G401 (cell line): ENCODE results near the gene CTRB1. TPM values are rescaled to one million over a fixed set of nuclear protein-coding genes. Genes with fewer than 3 reads are reported as not detected.
"Not testable (repeated sequence)": the region's sequence is repeated elsewhere in the genome, so short reads cannot be mapped to it uniquely, and the experiment has no call there.

ENCODE experiments used
- DNase-seq: peaks from one replicate; pipeline ENCODE4 v3.0.0-alpha.2; 2015; ENCODE audit warnings: low spot score
- in situ Hi-C: cut with HindIII; loops from 2 replicates; pipeline ENCODE4 v1.10.0; 2016; ENCODE audit warnings: low sequenced_read_pairs, mixed read lengths
- total RNA-seq: library from RNA; depleted of rRNA; stranded (reverse); fragments of >200 nt; shearing (Covaris generic); gene quantifications from 2 replicates; pipeline ENCODE4 v1.2.3, GENCODE V29; 2014; rRNA removed

The CTRB1 gene
- total RNA-seq, 1 experiment from 2014 or later: not detected

DNA sequence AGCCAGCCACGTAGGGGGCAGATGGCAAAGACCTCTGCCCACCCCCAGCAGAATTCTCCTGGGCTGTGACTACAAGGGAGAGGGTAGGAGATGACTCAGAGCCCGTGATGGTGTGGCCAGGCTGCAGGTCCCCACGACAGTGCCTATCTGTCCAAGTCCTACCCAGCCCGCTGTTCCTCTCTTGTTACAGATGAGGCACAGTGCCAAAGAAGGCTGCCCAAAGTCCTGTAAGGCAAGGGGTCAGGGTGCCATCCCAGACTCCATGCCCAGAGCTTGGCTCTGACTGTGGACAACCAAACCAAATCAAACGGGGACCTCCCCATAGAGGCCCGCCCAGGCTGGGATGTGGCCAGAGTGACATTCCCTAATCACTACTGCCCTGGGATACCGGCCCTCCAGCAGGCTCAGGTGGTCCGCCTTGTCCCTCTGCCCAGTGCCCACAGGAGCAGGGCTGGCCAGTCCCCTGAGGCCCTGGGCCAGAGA is 45.2 kb downstream of the CTRB1 start:
- in situ Hi-C loops: no loop called here
- DNase-seq: peak; percentile 59

DNA sequence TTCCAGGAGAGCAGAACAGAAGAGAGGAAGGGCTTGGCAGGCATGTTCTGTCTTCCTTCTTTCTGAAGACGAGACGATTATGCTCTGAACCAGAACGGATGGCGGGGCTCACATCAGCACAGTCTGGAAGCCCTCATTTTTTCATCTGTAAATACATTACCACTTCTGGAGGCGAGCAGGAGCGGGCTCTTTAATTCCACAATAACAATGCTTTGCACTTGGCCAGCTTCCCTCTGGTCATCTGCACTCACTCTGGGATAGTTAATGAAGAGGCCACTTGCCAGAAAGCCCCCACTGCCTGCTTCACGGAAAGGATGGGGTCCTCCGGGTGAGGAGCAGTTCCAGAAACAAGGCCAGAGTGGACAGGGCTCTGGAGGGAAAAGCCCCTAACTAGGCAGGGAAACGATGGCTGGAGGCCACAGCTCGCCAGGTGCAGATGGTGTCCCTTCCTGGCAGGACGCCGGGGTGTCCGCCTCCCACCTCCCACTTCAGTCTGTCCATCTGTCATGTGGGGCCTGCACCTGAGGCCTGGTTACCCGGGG is 45.7 kb downstream of the CTRB1 start:
- peak; percentile 87 for DNase-seq
- in situ Hi-C loops: no loop called here

DNA sequence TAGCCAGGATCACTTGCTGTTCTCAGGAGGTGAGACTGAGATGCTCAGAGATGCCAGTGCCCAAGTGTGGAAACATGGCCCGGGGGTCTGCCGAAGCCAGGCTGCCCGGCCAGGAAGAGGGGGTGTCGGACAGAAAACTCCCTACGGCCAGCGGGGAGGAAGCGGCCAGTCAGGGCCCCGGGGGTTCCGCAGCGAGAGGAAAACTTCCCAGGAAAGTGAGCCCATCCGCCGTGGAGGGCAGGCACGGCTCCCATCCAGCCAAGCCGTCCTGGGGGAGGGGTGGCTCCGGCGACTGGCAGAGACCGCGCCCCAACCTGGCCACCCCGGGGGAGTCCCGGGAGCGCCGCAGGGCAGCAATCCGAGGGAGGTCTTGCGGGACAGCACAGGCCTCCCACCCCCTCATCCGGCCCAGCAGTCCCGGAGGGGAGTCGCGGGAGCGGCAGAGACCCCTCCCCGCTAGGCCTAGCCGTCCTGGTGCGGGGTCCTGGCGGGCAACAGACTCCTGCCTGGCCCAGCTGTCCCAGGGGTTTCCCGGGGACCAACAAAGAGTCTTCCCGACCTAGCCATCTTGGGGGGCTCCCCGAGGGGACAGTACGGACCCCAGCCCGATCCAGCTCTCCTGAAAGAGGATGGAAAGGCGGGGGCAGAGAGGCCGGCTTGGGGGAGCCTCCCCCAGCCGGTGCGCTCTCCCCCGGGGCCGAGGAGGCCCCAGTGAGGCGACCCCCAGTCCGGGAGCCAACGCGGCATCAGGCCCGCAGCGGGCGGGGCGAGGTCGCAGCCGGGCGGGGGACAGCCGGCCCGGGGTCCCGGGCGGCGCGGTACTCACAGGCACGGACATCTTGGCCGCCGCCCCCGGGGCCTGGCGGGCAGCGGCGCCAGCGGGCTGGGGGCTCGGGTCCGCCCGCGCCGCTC is 46.5 kb downstream of the CTRB1 start:
- DNase-seq: no peak
- in situ Hi-C loops: no loop called here

DNA sequence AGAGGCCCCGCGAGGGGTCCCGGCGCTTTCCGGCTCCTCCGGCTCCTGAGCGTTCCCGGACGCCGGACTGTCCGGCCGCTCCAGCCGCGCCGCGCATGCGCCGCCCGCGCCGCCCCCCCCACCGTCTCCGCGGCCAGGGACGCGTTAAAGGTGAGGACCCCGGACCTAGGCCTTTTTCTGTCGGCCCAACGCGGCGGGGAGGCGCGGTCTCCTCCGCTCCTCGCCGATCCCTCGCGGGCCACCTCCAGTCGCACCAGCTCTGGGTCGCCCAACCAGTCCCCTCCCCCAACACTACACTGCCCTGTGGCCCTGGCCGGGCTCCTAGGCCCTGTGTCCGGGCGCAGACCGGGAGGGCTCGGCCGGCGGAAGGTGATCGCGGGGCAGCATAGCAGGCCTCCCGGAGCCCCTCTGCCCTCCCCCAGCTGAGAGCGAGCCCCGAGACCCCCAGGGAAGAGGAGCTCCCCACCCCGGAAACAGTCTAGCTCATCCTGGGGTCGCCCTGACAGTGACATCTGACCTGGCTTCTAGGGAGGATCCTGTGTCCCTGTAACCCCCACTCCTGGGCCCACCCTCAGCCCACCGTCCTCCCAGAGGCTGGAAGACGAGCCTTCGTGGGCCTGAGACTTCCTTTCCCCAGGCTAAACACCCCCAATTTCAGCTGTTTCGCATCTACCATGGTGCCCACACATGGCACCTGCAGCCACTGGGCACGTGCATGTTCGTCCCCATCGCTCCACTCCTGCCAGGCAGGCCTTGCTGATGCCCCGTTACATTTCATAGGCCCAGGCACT is 47.3 kb downstream of the CTRB1 start:
- peak; percentile 82 for DNase-seq
- in situ Hi-C loops: no loop called here

DNA sequence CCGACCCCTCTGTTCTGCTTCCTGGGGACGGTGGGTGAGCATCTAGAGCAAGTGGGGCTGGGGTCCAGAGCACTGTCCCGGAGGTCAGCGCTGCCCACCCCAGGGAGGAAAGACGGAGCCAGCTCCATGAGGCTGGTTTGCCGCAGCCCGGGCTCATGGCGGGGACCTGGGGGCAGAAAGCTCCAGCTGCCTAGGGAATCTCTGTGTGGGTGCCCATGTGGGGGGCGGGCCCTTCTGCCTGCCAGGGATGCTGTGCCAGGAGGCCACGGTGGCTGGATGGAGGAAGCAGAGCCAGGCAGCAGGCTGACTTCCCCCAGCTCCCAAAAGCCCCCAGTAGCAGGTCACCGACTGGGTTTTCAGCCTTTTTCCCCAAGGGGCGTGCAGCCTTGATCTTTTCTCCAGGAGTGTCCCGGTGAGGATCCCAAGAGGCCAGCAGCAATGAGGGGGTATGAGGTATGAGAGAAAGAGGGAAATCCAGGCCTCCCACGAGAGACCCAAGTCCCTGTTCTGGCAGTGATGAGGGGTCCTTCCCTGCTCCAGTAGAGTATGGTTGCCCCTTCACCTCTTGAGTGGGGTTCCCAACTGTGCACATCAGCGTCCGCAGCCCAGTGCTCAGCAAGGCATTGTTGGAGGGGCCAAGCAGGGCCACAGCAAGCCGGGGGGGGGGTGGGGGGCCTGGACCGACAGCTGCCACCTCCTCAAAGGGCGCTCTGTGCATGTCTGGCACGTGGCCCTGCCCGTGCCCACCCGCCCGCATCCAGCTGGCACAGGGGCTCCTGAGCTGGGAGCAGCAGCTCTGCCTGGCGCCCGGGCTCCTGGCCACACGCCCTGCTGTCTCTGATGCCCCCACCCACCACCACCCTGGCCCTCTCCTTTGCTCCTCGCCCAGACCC is 48.2 kb downstream of the CTRB1 start:
- no peak for DNase-seq
- in situ Hi-C loops: no loop called here

DNA sequence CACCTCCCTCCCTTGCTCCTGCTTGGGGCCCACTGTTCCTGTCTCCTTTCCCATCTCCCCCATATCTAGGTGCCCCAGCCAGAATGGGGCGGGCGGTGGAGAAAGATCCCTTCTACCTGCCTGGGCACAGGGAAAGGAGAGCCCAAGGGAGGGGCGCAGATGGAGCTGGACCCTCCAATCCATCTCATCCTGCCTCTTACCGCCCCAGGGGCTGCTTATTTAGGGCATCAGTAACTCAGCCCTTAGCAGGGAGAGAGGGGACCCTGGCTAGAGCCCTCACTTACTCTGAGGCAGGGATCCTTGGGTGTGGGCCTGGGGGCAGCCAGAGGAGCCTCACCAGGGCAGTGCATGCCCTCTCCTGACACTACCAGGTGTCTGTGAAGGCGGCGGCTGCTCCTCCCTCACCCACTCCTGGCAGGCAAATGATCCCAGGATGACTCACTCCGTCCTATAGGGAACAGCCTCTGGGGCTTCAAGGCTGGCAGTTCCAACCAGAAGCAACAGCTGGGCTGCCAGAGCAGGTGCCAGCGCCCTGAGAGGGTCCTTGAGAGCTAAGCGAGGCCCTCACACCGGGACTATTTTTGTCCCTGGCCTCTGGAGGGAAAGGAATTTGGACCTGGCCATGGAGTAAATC is 49.0 kb downstream of the CTRB1 start:
- no peak for DNase-seq

DNA sequence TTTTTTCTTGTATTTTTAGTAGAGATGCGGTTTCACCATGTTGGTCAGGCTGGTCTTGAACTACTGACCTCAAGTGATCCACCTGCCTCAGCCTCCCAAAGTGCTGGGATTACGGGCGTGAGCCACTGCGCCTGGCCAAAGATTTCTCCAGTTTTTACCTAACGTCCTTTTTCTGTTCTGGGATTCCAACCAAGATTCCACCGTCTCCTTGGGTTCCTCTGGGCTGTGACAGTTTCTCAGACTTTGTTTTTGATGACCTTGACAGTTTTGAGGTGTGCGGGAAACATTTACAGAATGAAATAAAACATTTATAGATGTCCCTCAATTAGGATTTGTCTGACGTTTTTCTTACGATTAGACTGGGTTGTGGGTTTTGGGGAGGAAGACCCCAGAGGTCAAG is 50.6 kb downstream of the CTRB1 start:
- DNase-seq, in situ Hi-C loops: not testable (repeated sequence)

More for the DNA sequence above, 49.0 kb downstream of the CTRB1 start:
- in situ Hi-C loops: no loop called here

DNA sequence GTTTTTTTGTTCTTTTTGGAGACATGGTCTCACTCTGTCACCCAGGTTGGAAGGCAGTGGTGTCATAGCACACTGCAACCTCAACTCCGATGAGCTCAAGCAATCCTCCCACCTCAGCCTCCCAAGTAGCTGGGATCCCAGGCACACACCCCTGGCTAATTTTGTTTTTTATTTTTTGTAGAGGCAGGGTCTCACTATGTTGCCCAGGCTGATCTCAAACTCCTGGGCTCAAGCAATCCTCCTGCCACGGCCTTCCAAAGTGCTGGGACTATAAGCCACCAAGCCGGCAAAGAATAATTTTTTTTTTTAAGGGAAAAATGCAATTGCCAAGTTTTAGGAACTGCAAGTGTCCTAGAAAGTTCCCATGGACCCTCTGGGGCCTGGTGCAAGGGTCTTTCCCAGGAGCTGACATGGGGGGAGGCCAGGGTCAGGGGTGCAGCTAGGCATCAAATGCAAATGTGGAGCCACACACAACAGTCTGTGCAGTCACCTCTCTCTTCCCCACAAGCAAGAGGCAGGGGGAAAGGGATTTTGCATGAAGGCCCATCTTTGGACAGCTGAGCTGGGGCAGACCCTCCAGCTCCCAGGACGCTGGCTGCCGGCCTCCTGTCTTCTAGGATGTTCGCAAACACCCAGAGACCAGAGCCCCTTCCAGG is 52.8 kb downstream of the CTRB1 start:
- in situ Hi-C loops: no loop called here
- no peak for DNase-seq

DNA sequence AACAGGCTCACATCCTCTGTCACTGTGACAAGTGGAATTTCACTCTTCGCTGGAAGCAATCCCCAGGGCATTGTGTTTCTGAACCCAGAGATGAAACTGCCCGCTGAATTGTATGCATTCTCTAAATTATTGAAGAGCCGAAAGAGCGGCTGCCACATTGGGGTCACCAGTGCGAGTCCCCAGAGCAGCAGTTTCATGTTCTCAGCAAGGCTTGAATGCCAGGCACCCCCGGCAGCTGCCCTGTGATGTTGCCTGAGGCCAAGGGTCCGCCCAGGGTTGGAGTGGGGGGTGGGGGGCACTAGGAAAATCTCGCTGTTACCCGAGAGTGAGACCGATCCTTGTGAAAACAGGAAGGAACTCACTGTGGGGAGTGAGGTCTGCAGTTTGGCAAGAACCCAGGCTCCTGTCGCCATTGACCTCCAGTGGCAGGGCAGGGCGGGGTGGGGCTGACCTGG is 53.3 kb downstream of the CTRB1 start:
- DNase-seq: no peak
- in situ Hi-C loops: no loop called here

DNA sequence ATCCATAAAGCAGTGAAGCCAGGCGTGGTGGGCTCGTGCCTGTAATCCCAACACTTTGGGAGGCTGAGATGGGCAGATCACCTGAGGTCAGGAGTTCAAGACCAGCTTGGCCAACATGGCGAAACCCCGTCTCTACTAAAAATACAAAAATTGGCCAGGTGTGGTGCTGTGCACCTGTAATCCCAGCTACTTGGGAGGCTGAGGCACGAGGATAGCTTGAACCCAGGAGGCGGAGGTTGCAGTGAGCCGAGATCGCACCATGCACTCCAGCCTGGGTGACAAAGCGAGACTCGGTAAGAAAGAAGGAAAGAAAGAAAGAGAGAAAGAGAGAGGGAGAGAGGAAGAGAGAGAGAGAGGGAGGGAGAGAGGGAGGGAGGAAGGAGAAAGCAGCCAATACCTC is 53.8 kb downstream of the CTRB1 start:
- DNase-seq, in situ Hi-C loops: not testable (repeated sequence)

DNA sequence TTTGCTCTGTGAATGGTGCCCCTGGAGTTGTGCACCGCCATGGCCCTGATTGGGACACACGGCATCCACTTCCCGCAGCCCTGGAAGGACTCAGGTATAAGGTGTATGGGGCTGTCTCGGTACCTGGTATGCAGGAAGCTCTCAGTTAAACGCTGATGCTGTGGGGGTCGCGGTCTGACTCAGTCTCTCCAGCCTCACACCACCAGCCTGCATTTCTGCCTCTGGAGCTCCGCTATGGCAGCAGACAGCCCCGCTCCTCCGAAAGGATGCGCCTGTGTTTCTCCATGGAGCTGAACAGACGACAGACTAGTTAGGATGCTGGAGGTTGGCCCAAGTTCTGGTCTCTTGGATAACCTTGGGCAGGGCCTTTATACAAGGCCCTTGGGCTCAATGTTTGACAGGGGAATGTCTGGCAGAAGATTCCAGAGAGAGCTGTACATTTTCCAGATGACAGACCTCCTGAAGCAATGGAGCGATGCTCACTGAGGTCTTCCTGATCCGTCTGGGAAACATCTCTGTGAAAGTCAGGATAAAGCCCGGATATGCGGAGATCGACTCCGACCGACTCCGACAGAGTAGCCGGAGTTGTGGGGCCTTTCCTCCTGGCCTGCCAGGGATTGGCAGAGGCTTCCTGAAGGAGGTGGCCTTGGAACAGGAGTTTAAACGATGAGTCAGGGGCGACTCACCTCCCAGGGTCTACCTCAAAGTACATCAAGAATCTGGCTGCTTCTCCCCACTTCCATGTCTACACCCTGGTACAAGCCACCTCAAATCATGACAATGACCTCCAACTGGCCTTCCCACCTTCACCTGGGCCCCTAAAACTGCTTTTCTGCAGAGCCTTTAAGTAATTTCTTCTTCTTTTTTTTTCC is 54.5 kb downstream of the CTRB1 start:
- in situ Hi-C loops: no loop called here
- no peak for DNase-seq

Other genes with a start within 250 kb of the CTRB1 start
- 39.5 and 58.5 TPM in 2 replicates for gene WDR59, start 233.9 kb upstream of the CTRB1 start, total RNA-seq
- 15.4 and 21.2 TPM in 2 replicates for gene ZNRF1, start 220.0 kb upstream of the CTRB1 start, total RNA-seq
- gene LDHD, start 102.2 kb upstream of the CTRB1 start, total RNA-seq: 1.9 and 3.0 TPM in 2 replicates
- gene ZFP1, start 70.5 kb upstream of the CTRB1 start, total RNA-seq: 9.1 and 17.0 TPM in 2 replicates
- not detected in 2 replicates for gene CTRB2, start 11.8 kb upstream of the CTRB1 start, total RNA-seq
- 122 and 124 TPM in 2 replicates for gene BCAR1, start 32.6 kb downstream of the CTRB1 start, total RNA-seq
- 58.3 and 63.1 TPM in 2 replicates for gene CFDP1, start 214.5 kb downstream of the CTRB1 start, total RNA-seq
- 33.0 and 47.7 TPM in 2 replicates for gene TMEM170A, start 245.7 kb downstream of the CTRB1 start, total RNA-seq